K562 (cell line): ENCODE data around the gene DUS1L. TPM values are rescaled to one million over a fixed set of nuclear protein-coding genes. Genes with fewer than 3 reads are reported as not detected.

Source experiments
- CBX2 ChIP-seq: fragments of 200-600 bp; sonication (generic); IDR thresholded peaks from one replicate; pipeline ENCODE4 v1.6.1; 2012; ENCODE audit warnings: mild to moderate bottlenecking, low read length, inconsistent platforms; ENCODE audit not compliant: insufficient read depth, poor library complexity, severe bottlenecking
- CHD1 ChIP-seq: fragments of 200-600 bp; sonication (generic); IDR thresholded peaks from one replicate; pipeline ENCODE4 v1.6.1; 2012; ENCODE audit warnings: mild to moderate bottlenecking, moderate library complexity, low read length, inconsistent platforms
- DIDO1 ChIP-seq: fragments of 450-650 bp; IDR thresholded peaks from 2 replicates; pipeline ENCODE4 v1.6.1; 2016; ENCODE audit warnings: low read depth, missing biosample characterization, missing genetic modification characterization
- E2F3 ChIP-seq: fragments of 250-450 bp; sonication (Bioruptor Pico); IDR thresholded peaks from 2 replicates; pipeline ENCODE4 v1.4.0; 2020; ENCODE audit warnings: mild to moderate bottlenecking
- FOSL1 ChIP-seq: fragments of 200-800 bp; sonication (Bioruptor generic); conservative IDR thresholded peaks from 2 replicates; pipeline ENCODE4 v1.6.1; 2016; ENCODE audit warnings: missing genetic modification characterization, missing compliant biosample characterization
- HCFC1 ChIP-seq: IDR thresholded peaks from 2 replicates; pipeline ENCODE4 v1.6.1; 2012; ENCODE audit warnings: low read depth, low read length, improper control_type of control experiment
- HDAC1 ChIP-seq, 2 experiments: fragments of 450-650 bp; IDR thresholded peaks; 2 replicates each; pipeline ENCODE4 v1.6.1; 2016 to 2017; ENCODE audit warnings: inconsistent platforms in 1 of 2, mild to moderate bottlenecking in 1 of 2, moderate library complexity in 1 of 2
- HDAC2 ChIP-seq: fragments of 450-650 bp; IDR thresholded peaks from 2 replicates; pipeline ENCODE4 v1.6.1; 2016; ENCODE audit warnings: mild to moderate bottlenecking
- HSF4 ChIP-seq: fragments of 250-450 bp; sonication (Bioruptor Pico); IDR thresholded peaks from 2 replicates; pipeline ENCODE4 v2.1.2; 2022; ENCODE audit warnings: mild to moderate bottlenecking, moderate library complexity, borderline replicate concordance
- ILK ChIP-seq: fragments of 450-650 bp; IDR thresholded peaks from 2 replicates; pipeline ENCODE4 v1.6.1; 2016; ENCODE audit warnings: missing genetic modification characterization, low read depth, mild to moderate bottlenecking, missing compliant biosample characterization, moderate library complexity, borderline replicate concordance
- MAX ChIP-seq: sonication (generic); formaldehyde crosslinking; IDR thresholded peaks from 2 replicates; pipeline ENCODE4 v1.9.0; 2022; ENCODE audit warnings: mild to moderate bottlenecking, missing genetic modification reagents
- MAZ ChIP-seq, 2 experiments: fragments of 450-650 bp in 1 of 2; sonication (generic) in 1 of 2; formaldehyde crosslinking; IDR thresholded peaks in 1 of 2; conservative IDR thresholded peaks in 1 of 2; 2 replicates each; pipeline versions ENCODE4 v1.4.0 to v1.5.0; 2020; ENCODE audit warnings: mild to moderate bottlenecking in 1 of 2, missing genetic modification reagents in 1 of 2
- MYNN ChIP-seq, 2 experiments: sonication (generic); formaldehyde crosslinking in 1 of 2; IDR thresholded peaks; 2 replicates each; pipeline versions ENCODE4 v1.5.0 to v1.6.1; 2016 to 2020; ENCODE audit warnings: antibody characterized with exemption in 1 of 2, missing genetic modification reagents in 1 of 2
- NFXL1 ChIP-seq: fragments of 450-650 bp; formaldehyde crosslinking; IDR thresholded peaks from 2 replicates; pipeline ENCODE4 v1.4.0; 2021; ENCODE audit warnings: mild to moderate bottlenecking
- PCBP1 ChIP-seq: fragments of 200-400 bp; formaldehyde crosslinking; IDR thresholded peaks from 2 replicates; pipeline ENCODE4 v1.6.1; 2018; ENCODE audit warnings: mild to moderate bottlenecking, low read depth, low read length; ENCODE audit not compliant: poor library complexity, severe bottlenecking
- POLR2H ChIP-seq: IDR thresholded peaks from 2 replicates; pipeline ENCODE4 v1.6.1; 2016; ENCODE audit warnings: missing genetic modification characterization, low read depth, mild to moderate bottlenecking, control low read depth, missing compliant biosample characterization, moderate library complexity
- POU5F1 ChIP-seq: fragments of 150-350 bp; IDR thresholded peaks from 2 replicates; pipeline ENCODE4 v1.6.1; 2014; ENCODE audit warnings: borderline replicate concordance, low read length, low read depth, mild to moderate bottlenecking; ENCODE audit not compliant: partially characterized antibody
- SAFB2 ChIP-seq: fragments of 200-400 bp; formaldehyde crosslinking; IDR thresholded peaks from 2 replicates; pipeline ENCODE4 v1.6.1; 2018; ENCODE audit warnings: borderline replicate concordance, low read length, low read depth, moderate library complexity; ENCODE audit not compliant: severe bottlenecking
- STAT5A ChIP-seq: IDR thresholded peaks from 2 replicates; pipeline ENCODE4 v1.6.1; 2012; ENCODE audit warnings: low read length, inconsistent platforms, borderline replicate concordance
- TAF1 ChIP-seq: IDR thresholded peaks from 2 replicates; pipeline ENCODE4 v1.6.1; 2011; ENCODE audit warnings: mild to moderate bottlenecking, low read length, moderate library complexity; ENCODE audit not compliant: insufficient read depth, control insufficient read depth, severe bottlenecking; ENCODE audit errors: extremely low read depth
- TCFL5 ChIP-seq: fragments of 250-450 bp; sonication (Bioruptor Pico); conservative IDR thresholded peaks from 2 replicates; pipeline ENCODE4 v1.6.1; 2021; ENCODE audit warnings: mild to moderate bottlenecking, moderate library complexity, matching md5 sums
- ZC3H8 ChIP-seq: fragments of 450-650 bp; IDR thresholded peaks from 2 replicates; pipeline ENCODE4 v1.6.1; 2017
- ZFP1 ChIP-seq: fragments of 450-650 bp; formaldehyde crosslinking; IDR thresholded peaks from 2 replicates; pipeline ENCODE4 v1.4.0; 2020; ENCODE audit warnings: mild to moderate bottlenecking, mixed read lengths
- ZHX1 ChIP-seq: fragments of 150-350 bp; conservative IDR thresholded peaks from 2 replicates; pipeline ENCODE4 v1.6.1; 2014; ENCODE audit warnings: low read length
- ZNF121 ChIP-seq: sonication (generic); formaldehyde crosslinking; conservative IDR thresholded peaks from 2 replicates; pipeline ENCODE4 v1.8.0; 2022; ENCODE audit warnings: missing genetic modification reagents
- ZNF212 ChIP-seq: fragments of 450-650 bp; formaldehyde crosslinking; IDR thresholded peaks from 2 replicates; pipeline ENCODE4 v1.4.0; 2020; ENCODE audit warnings: mild to moderate bottlenecking
- ZNF445 ChIP-seq: fragments of 250-450 bp; sonication (Bioruptor Pico); IDR thresholded peaks from 2 replicates; pipeline ENCODE4 v1.4.0; 2020; ENCODE audit warnings: low read depth, mild to moderate bottlenecking, moderate library complexity
- polyA plus RNA-seq, 8 experiments: library from polyadenylated mRNA; depleted of rRNA in 4 of 8; stranded (reverse) in 5 of 8; unstranded in 3 of 8; fragments of >200 nt; fragmentation: Nextera tagmentation in 2 of 8; fragmentation: Illumina TruSeq in 1 of 8; extraction: Ambion mirVana in 2 of 8; extraction: Trizol in 1 of 8; gene quantifications; 2 replicates each; pipeline versions ENCODE4 v1.2.1 to v1.2.3, GENCODE V29; 2011 to 2014; ENCODE audit warnings: inconsistent platforms in 1 of 8, missing spikeins in 1 of 8
- total RNA-seq, 7 experiments: library from RNA; depleted of rRNA in 6 of 7; stranded (reverse); fragments of >200 nt in 6 of 7; fragmentation: Illumina TruSeq in 2 of 7; extraction: Trizol in 2 of 7; gene quantifications; 2 replicates each; pipeline versions ENCODE4 v1.2.1 to v1.2.3, GENCODE V29; 2011 to 2021; ENCODE audit warnings: low replicate concordance in 1 of 7

The DUS1L gene
- total and polyA plus RNA-seq, 9 of the 15 experiments (the other 6 are each of a cell fraction or from before 2014, with no cell fraction given) = 7.8 to 210 (median 83.9) TPM

GRCh38 chr17:82031885-82032627, 33.5 kb downstream of the DUS1L start (continued):
- no peak for TF ChIP-seq SAFB2
- no peak for TF ChIP-seq ZFP1 (CRISPR knock-in tag)
- TF ChIP-seq PCBP1 = peak; percentile 53
- no peak for TF ChIP-seq ZNF121 (CRISPR knock-in tag)
- TF ChIP-seq POU5F1 = no peak
- TF ChIP-seq HCFC1 = no peak
- no peak for TF ChIP-seq POLR2H
- no peak for TF ChIP-seq HSF4 (CRISPR knock-in tag)
- no peak for TF ChIP-seq ILK
- peak in 1 of 2 experiments; percentile 90; a peak in 2 of 4 replicates for TF ChIP-seq HDAC1 (IDR thresholded peaks at IDR 0.05)
- TF ChIP-seq MAX (CRISPR knock-in tag) = peak; percentile 89
- TF ChIP-seq TCFL5 (CRISPR knock-in tag) = no peak
- no peak for TF ChIP-seq ZNF212 (CRISPR knock-in tag)
- no peak for TF ChIP-seq NFXL1 (CRISPR knock-in tag)
- no peak for TF ChIP-seq DIDO1 (tag)
- peak; percentile 64 to 86 for TF ChIP-seq MAZ (CRISPR knock-in tag; conservative IDR thresholded peaks at IDR 0.05 in 1 of 2, IDR thresholded peaks at IDR 0.05 in 1 of 2)
- TF ChIP-seq E2F3 = 0 out of 2 replicates have a peak, but pooled peaks have one; percentile 54
- 0 out of 2 replicates have a peak, but pooled peaks have one; percentile 39 for TF ChIP-seq MYNN (IDR thresholded peaks at IDR 0.05)
- no peak for TF ChIP-seq MYNN (CRISPR knock-in tag; IDR thresholded peaks at IDR 0.05)
- TF ChIP-seq ZNF445 (CRISPR knock-in tag) = no peak
- TF ChIP-seq ZHX1 = no peak
- TF ChIP-seq CBX2 = no peak
- no peak for TF ChIP-seq FOSL1 (tag)
- no peak for TF ChIP-seq STAT5A
- peak; percentile 4 for TF ChIP-seq CHD1
- peak; percentile 38 for TF ChIP-seq TAF1
- no peak for TF ChIP-seq ZC3H8
- TF ChIP-seq HDAC2 = 0 out of 2 replicates have a peak, but pooled peaks have one; percentile 50
